HepG2 (cell line): Measurements from ENCODE around the gene DYDC2. TPM values are rescaled to one million over a fixed set of nuclear protein-coding genes. Genes with fewer than 3 reads are reported as not detected.
A peak's percentile ranks its signal among the peaks of the same experiment; 100 is the strongest.

ENCODE experiments used
- ARID2 ChIP-seq: sonication (generic); formaldehyde crosslinking; IDR thresholded peaks from 2 replicates; pipeline ENCODE4 v1.8.1; 2022; ENCODE audit warnings: mild to moderate bottlenecking, missing genetic modification reagents, borderline replicate concordance
- BCL6 ChIP-seq: IDR thresholded peaks from 2 replicates; pipeline ENCODE4 v1.6.1; 2016; ENCODE audit warnings: missing genetic modification reagents, missing compliant biosample characterization
- HNF1B ChIP-seq: sonication (generic); formaldehyde crosslinking; IDR thresholded peaks from 2 replicates; pipeline ENCODE4 v1.5.1; 2020; ENCODE audit warnings: mild to moderate bottlenecking, moderate library complexity, missing genetic modification reagents
- HNRNPL ChIP-seq: fragments of 200-400 bp; formaldehyde crosslinking; IDR thresholded peaks from 2 replicates; pipeline ENCODE4 v1.6.1; 2017; ENCODE audit warnings: mild to moderate bottlenecking, low read depth, low read length
- HOXA5 ChIP-seq: sonication (generic); formaldehyde crosslinking; IDR thresholded peaks from 2 replicates; pipeline ENCODE4 v1.4.0; 2020; ENCODE audit warnings: missing genetic modification reagents
- JARID2 ChIP-seq: sonication (generic); formaldehyde crosslinking; IDR thresholded peaks from 2 replicates; pipeline ENCODE4 v1.8.1; 2023; ENCODE audit warnings: missing genetic modification reagents, inconsistent platforms; ENCODE audit not compliant: insufficient replicate concordance
- MLX ChIP-seq: IDR thresholded peaks from 2 replicates; pipeline ENCODE4 v1.6.1; 2016
- MTF2 ChIP-seq: sonication (generic); formaldehyde crosslinking; IDR thresholded peaks from 2 replicates; pipeline ENCODE4 v1.5.0; 2020; ENCODE audit warnings: missing genetic modification reagents, borderline replicate concordance
- PREB ChIP-seq: sonication (generic); formaldehyde crosslinking; IDR thresholded peaks from 2 replicates; pipeline ENCODE4 v1.4.0; 2020; ENCODE audit warnings: missing genetic modification reagents
- RAD21 ChIP-seq: fragments of 450-650 bp; formaldehyde crosslinking; IDR thresholded peaks from 2 replicates; pipeline ENCODE4 v1.5.0; 2020; ENCODE audit warnings: mild to moderate bottlenecking
- RORA ChIP-seq: sonication (generic); formaldehyde crosslinking; IDR thresholded peaks from 2 replicates; pipeline ENCODE4 v1.5.0; 2020; ENCODE audit warnings: mild to moderate bottlenecking, missing genetic modification reagents, moderate library complexity
- SAFB2 ChIP-seq: sonication (generic); formaldehyde crosslinking; IDR thresholded peaks from 2 replicates; pipeline ENCODE4 v1.5.1; 2020; ENCODE audit warnings: missing genetic modification reagents, low read depth, mild to moderate bottlenecking, borderline replicate concordance
- SP140L ChIP-seq: sonication (generic); formaldehyde crosslinking; IDR thresholded peaks from 2 replicates; pipeline ENCODE4 v1.4.0; 2020; ENCODE audit warnings: missing genetic modification reagents, borderline replicate concordance
- TAF15 ChIP-seq: fragments of 200-400 bp; formaldehyde crosslinking; IDR thresholded peaks from one replicate; pipeline ENCODE4 v1.6.1; 2018; ENCODE audit warnings: mild to moderate bottlenecking, low read depth, low read length; ENCODE audit not compliant: poor library complexity, severe bottlenecking
- ZBTB33 ChIP-seq: sonication (generic); formaldehyde crosslinking; IDR thresholded peaks from 2 replicates; pipeline ENCODE4 v1.4.0; 2020; ENCODE audit warnings: missing genetic modification reagents
- ZBTB7A ChIP-seq: sonication (generic); formaldehyde crosslinking; IDR thresholded peaks from 2 replicates; pipeline ENCODE4 v1.8.0; 2022; ENCODE audit warnings: mild to moderate bottlenecking, missing genetic modification reagents
- ZNF296 ChIP-seq: sonication (generic); formaldehyde crosslinking; conservative IDR thresholded peaks from 2 replicates; pipeline ENCODE4 v1.5.0; 2020; ENCODE audit warnings: mild to moderate bottlenecking, missing genetic modification reagents
- ZNF337 ChIP-seq: sonication (generic); formaldehyde crosslinking; IDR thresholded peaks from 2 replicates; pipeline ENCODE4 v1.5.1; 2020; ENCODE audit warnings: missing genetic modification reagents, low read depth, mild to moderate bottlenecking, borderline replicate concordance
- ZNF577 ChIP-seq: sonication (generic); formaldehyde crosslinking; IDR thresholded peaks from 2 replicates; pipeline ENCODE4 v1.4.0; 2020; ENCODE audit warnings: mild to moderate bottlenecking, low read depth, missing genetic modification reagents, borderline replicate concordance
- ZNF710 ChIP-seq: sonication (generic); formaldehyde crosslinking; IDR thresholded peaks from 2 replicates; pipeline ENCODE4 v1.5.0; 2020; ENCODE audit warnings: mild to moderate bottlenecking, missing genetic modification reagents, borderline replicate concordance
- ZNF83 ChIP-seq: sonication (generic); formaldehyde crosslinking; IDR thresholded peaks from 2 replicates; pipeline ENCODE4 v1.4.0; 2020; ENCODE audit warnings: missing genetic modification reagents, mild to moderate bottlenecking, borderline replicate concordance
- polyA plus RNA-seq, 8 experiments: library from polyadenylated mRNA; depleted of rRNA in 3 of 8; stranded (reverse) in 7 of 8; unstranded in 1 of 8; fragments of >200 nt; fragmentation: Illumina TruSeq in 4 of 8; extraction: Trizol in 4 of 8; gene quantifications; 2 replicates each; pipeline versions ENCODE4 v1.2.1 to v1.2.3, GENCODE V29; 2011 to 2016; ENCODE audit warnings: low read depth in 4 of 8, missing spikeins in 1 of 8, mixed read lengths in 1 of 8; ENCODE audit not compliant: insufficient read depth in 1 of 8
- total RNA-seq, 5 experiments: library from RNA; depleted of rRNA; stranded (reverse); fragments of >200 nt; fragmentation: Illumina TruSeq; extraction: Trizol; gene quantifications; 2 replicates each; pipeline ENCODE4 v1.2.3, GENCODE V29; 2016; ENCODE audit warnings: low read depth in 1 of 5

DYDC2 gene
- total and polyA plus RNA-seq, 2 of the 13 experiments (the other 11 are each of a cell fraction or from before 2014, with no cell fraction given): 0.98 to 2.3 TPM

- TF ChIP-seq SAFB2 (CRISPR knock-in tag): peak; percentile 64; the same call in 1 of the 2 replicates
- TF ChIP-seq RAD21 (CRISPR knock-in tag): peak; percentile 20
- no peak for TF ChIP-seq ZNF710 (CRISPR knock-in tag)
- 0 out of 2 replicates have a peak, but pooled peaks have one; percentile 53 for TF ChIP-seq HNF1B (CRISPR knock-in tag)
- no peak for TF ChIP-seq ZBTB33 (CRISPR knock-in tag)
- no peak for TF ChIP-seq ZNF577 (CRISPR knock-in tag)
- no peak for TF ChIP-seq ZNF83
- TF ChIP-seq TAF15: peak; percentile 43
- TF ChIP-seq HOXA5 (CRISPR knock-in tag): peak; percentile 66; the same call in 1 of the 2 replicates
- TF ChIP-seq BCL6 (CRISPR knock-in tag): no peak
- TF ChIP-seq ZBTB7A: peak; percentile 68; the same call in 1 of the 2 replicates
- no peak for TF ChIP-seq JARID2 (CRISPR knock-in tag)
- TF ChIP-seq PREB (CRISPR knock-in tag): no peak
- peak; percentile 86; the same call in 1 of the 2 replicates for TF ChIP-seq MTF2 (CRISPR knock-in tag)
- no peak; the same call in 1 of the 2 replicates for TF ChIP-seq RORA
- TF ChIP-seq SP140L: no peak
- TF ChIP-seq ARID2 (CRISPR knock-in tag): no peak; the same call in 1 of the 2 replicates
- peak; percentile 21; the same call in 1 of the 2 replicates for TF ChIP-seq MLX (CRISPR knock-in tag)
- no peak for TF ChIP-seq ZNF296
- no peak for TF ChIP-seq ZNF337 (CRISPR knock-in tag)
- TF ChIP-seq HNRNPL: 0 out of 2 replicates have a peak, but pooled peaks have one; percentile 60
Measured at GRCh38 chr10:80408242-80409101, 51.9 kb downstream of the DYDC2 start, which contains the start of gene PRXL2A (continued).
